Stimulated activated CD8-positive, alpha-beta memory T cell treated with anti-CD3 and anti-CD28 coated beads, Interleukin-7, amount 100 ng/mL, for 1 hour (primary cell): ENCODE measurements around the gene RBMS1.

Experiments
- DNase-seq, 2 donors: peaks; one replicate each; pipeline ENCODE4 v3.0.0-alpha.2; 2020; ENCODE audit warnings: low read depth in 2 of 2

The RBMS1 gene

GRCh38 chr2:160411167-160411566, 82.4 kb downstream of the RBMS1 start:
- peak in 1 of 2 donors; percentile 16 for DNase-seq

- DNase-seq: no peak
Observed at GRCh38 chr2:160409480-160409879, 84.1 kb downstream of the RBMS1 start.

- no peak for DNase-seq
Observed at GRCh38 chr2:160408959-160409291, 84.7 kb downstream of the RBMS1 start.

- DNase-seq: no peak
Observed at GRCh38 chr2:160408173-160408958, 85.2 kb downstream of the RBMS1 start.

GRCh38 chr2:160407393-160408172, 86.0 kb downstream of the RBMS1 start:
- DNase-seq: peak; percentile 27 to 29

- DNase-seq: peak; percentile 44
Observed at GRCh38 chr2:160406591-160407392, 86.8 kb downstream of the RBMS1 start.

GRCh38 chr2:160405077-160405867, 88.3 kb downstream of the RBMS1 start:
- DNase-seq: no peak

- DNase-seq: no peak
Observed at GRCh38 chr2:160402997-160403979, 90.3 kb downstream of the RBMS1 start.

- no peak for DNase-seq
Observed at GRCh38 chr2:160402501-160402900, 91.1 kb downstream of the RBMS1 start.

GRCh38 chr2:160401895-160402294, 91.7 kb downstream of the RBMS1 start:
- DNase-seq: no peak

GRCh38 chr2:160399880-160400279, 93.7 kb downstream of the RBMS1 start:
- no peak for DNase-seq

GRCh38 chr2:160397530-160397865, 96.1 kb downstream of the RBMS1 start:
- DNase-seq: no peak

- no peak for DNase-seq
Observed at GRCh38 chr2:160394153-160394552, 99.5 kb downstream of the RBMS1 start.

- DNase-seq: no peak
Observed at GRCh38 chr2:160392201-160392600, 101.4 kb downstream of the RBMS1 start.

- DNase-seq: no peak
Observed at GRCh38 chr2:160390544-160391455, 102.8 kb downstream of the RBMS1 start.

- no peak for DNase-seq
Observed at GRCh38 chr2:160389875-160390274, 103.7 kb downstream of the RBMS1 start.

- DNase-seq: no peak
Observed at GRCh38 chr2:160388464-160389263, 104.9 kb downstream of the RBMS1 start.

GRCh38 chr2:160387558-160388262, 105.9 kb downstream of the RBMS1 start:
- no peak for DNase-seq
